Raji (cell line): Measurements from ENCODE around the gene CCDC192.

Source experiments
- POLR2A ChIP-seq: IDR thresholded peaks from 2 replicates; pipeline ENCODE4 v1.6.1; 2011; ENCODE audit warnings: low read depth, low read length, control low read depth; ENCODE audit not compliant: insufficient read depth

The CCDC192 gene

GRCh38 chr5:127959152-127959764 is 256.1 kb downstream of the CCDC192 start:
- no peak for TF ChIP-seq POLR2A

GRCh38 chr5:127960270-127960691 is 257.1 kb downstream of the CCDC192 start:
- TF ChIP-seq POLR2A = no peak

DNA sequence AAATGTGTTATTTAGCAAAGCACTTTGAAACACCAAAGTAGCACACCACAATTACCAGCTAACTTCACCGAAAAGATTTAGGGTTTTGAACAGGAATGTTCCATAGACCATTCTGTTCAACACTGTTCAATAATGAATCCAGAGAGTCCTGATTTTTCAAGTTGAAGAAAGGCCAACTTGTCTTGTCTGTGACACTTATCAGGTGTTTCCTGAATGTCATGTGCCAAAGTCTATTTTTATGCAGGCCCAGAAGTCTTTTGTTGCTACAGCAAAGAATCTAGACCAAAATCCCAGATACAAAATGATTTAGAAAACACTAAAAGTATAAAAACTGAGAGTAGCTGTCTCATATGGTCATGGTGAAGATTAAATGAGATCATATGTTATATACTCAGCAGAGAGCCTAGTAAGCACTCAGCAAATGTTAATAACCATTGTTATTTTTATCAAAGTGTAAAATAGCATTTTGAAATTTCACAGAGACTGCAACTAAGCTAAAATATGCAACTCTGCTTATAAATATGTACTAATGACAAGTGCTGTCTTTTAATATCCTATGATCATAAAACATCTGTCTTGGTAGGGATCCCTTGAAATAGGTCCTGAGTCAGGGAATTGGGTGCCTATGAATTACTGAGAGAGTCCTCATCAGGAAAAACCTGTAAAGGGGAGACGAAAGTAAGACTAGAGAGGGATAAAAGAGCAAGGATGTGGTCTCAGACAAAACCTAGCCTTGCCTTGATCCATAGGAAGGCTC is 258.0 kb downstream of the CCDC192 start:
- no peak for TF ChIP-seq POLR2A

DNA sequence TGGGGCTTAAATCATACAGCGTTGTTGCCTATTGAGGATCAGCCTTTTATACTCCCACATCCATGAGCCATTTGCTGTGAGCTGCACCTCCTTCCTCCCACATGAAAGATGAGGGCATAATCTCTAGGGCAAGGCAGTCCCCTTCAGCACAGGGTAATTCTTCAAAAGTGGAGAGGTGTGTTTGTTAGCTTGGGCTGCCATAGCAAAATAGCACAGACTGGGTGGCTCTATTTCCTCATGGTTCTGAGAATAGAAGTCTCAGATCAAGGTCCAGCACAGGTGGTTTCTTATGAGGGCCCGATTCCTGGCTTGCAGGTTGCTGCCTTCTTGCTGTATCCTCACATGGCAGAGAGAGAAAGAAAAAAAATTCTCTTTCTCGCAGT is 258.6 kb downstream of the CCDC192 start:
- TF ChIP-seq POLR2A = no peak

DNA sequence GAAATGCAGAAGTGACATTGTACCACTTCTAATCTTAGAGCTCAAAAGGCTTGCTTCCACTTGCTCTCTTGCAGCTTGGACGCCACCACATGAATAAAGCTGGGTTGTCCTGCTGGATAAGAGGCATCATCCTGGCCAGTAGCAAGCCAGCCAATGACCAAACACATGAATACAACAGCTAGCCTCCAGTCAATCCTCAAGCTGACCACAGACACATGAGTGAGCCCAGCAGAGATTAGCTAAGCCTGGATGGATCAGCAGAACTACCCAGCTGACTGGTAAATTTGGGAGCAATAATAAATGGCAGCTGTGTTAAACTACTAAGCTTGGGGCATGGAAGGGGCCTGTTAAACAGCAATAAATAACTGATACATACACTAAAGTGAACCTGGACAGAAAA is 259.3 kb downstream of the CCDC192 start:
- TF ChIP-seq POLR2A = no peak

- TF ChIP-seq POLR2A = no peak
These were observed 260.0 kb downstream of the CCDC192 start for GRCh38 chr5:127963233-127963632.

DNA sequence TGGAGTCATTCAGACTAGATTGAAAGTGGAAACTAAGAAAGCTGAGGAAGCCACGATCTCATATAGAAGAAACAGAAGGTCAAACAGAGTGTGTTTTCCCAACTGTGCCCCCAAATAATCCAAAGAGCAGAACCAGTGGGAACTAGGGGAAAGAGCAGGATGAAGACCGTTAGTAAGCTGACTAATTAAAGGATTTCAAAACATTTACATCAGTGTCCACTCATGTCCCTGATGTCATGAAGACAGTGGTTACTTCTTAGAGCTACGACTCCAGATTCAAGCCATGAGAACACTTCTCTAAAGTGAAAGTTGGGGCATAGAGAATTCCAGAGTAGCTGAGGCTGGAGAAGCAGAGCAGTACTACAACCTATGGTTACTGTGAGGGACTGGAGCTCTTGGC is 260.7 kb downstream of the CCDC192 start:
- no peak for TF ChIP-seq POLR2A

- no peak for TF ChIP-seq POLR2A
These were observed 264.3 kb downstream of the CCDC192 start for GRCh38 chr5:127967323-127967982.

- TF ChIP-seq POLR2A = no peak
These were observed 264.9 kb downstream of the CCDC192 start for GRCh38 chr5:127967983-127968592.

- TF ChIP-seq POLR2A = no peak
These were observed 265.8 kb downstream of the CCDC192 start for GRCh38 chr5:127969002-127969401.

DNA sequence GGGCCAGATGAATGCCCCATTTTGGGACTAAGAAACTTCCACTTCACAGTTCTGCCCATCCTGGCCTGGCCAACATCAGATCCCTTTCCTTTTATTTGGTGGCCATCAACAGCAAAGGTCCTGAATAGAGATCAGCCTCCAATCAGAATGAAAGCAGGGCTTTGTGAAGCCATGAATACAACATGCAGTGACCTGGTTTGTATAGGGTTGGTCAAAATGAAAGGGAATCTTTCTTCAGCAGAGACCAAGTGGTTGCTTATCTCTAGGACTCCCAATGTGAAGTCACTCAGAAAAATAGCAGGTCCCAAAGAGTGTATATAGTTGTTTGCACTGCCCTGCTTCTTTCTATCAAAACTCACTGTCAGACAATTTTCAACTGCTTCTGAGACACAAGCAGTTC is 266.5 kb downstream of the CCDC192 start:
- TF ChIP-seq POLR2A = no peak

DNA sequence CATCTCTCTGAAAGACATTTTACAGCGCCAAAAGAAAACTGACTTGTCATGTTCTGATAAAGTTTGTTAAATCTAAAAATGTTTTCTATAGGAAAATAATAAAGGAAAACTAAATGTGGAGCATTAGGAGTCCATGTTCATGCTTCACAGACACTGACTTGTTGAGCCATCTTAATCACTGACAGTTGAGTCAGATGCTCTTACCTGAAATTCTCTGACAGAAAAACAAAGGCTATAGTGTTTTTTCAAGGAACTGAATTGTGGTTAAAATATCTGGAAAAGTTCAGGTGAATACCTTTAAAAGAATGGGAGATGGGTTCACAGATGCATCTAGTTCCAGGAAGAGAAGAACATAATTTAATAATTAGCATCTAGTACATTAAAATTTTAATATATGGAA is 266.9 kb downstream of the CCDC192 start:
- TF ChIP-seq POLR2A = no peak

DNA sequence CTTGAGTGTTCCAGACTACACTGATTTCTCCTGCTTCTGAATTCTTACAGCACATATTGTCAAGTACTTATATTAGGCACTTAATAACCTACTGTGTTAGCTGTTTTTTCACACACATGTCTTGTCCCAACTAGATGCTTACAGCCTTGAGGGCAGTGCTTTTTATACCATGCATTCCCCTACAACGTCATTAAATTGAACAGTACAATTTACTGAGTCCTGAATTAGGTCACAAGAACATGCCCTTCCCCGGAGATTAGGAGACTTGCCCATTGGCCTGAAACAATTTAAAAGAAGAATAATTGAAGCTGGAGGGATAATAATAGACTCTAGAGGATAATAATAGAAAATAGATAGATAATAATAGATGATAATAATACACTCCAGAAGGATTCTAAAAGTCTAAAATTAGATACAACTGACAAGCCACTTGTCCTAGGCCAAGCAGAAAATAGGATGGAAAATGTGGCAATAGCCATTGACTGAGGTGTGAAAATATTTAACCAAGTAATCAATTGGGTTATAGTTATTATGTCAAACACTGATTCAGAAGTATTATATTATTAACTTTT is 267.7 kb downstream of the CCDC192 start:
- no peak for TF ChIP-seq POLR2A

- TF ChIP-seq POLR2A = no peak
These were observed 272.8 kb downstream of the CCDC192 start for GRCh38 chr5:127975961-127976360.

GRCh38 chr5:127976525-127976924 is 273.3 kb downstream of the CCDC192 start:
- no peak for TF ChIP-seq POLR2A

GRCh38 chr5:127976991-127977717 is 274.0 kb downstream of the CCDC192 start:
- no peak for TF ChIP-seq POLR2A
